ENCODE data around the gene FCRL3.

DNA sequence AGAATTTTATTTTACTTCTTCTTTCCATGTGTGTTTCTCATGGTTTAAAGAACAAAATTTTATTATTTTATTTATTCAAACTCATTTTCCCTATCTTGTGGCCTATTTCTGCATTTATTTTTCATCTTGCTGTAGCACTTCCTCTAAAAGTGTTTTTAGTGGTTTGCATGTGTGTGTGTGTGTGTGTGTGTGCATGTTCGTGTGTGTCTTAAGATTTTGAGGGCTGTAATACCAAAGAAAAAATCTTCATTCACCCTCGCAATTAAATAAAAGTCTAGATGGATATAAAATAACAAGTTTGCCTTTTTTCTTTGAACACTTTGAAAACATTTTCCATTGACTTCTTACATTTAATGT, 24.6 kb upstream of the FCRL3 start:
- TF ChIP-seq POLR2A (IDR thresholded peaks at IDR 0.05): no peak
- TF ChIP-seq, protein P1, sequence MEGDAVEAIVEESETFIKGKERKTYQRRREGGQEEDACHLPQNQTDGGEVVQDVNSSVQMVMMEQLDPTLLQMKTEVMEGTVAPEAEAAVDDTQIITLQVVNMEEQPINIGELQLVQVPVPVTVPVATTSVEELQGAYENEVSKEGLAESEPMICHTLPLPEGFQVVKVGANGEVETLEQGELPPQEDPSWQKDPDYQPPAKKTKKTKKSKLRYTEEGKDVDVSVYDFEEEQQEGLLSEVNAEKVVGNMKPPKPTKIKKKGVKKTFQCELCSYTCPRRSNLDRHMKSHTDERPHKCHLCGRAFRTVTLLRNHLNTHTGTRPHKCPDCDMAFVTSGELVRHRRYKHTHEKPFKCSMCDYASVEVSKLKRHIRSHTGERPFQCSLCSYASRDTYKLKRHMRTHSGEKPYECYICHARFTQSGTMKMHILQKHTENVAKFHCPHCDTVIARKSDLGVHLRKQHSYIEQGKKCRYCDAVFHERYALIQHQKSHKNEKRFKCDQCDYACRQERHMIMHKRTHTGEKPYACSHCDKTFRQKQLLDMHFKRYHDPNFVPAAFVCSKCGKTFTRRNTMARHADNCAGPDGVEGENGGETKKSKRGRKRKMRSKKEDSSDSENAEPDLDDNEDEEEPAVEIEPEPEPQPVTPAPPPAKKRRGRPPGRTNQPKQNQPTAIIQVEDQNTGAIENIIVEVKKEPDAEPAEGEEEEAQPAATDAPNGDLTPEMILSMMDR (IDR thresholded peaks at IDR 0.05): no peak

Measured in uterus (tissue), 2 donors.